ENCODE measurements around the gene NDUFAF7.

DNA sequence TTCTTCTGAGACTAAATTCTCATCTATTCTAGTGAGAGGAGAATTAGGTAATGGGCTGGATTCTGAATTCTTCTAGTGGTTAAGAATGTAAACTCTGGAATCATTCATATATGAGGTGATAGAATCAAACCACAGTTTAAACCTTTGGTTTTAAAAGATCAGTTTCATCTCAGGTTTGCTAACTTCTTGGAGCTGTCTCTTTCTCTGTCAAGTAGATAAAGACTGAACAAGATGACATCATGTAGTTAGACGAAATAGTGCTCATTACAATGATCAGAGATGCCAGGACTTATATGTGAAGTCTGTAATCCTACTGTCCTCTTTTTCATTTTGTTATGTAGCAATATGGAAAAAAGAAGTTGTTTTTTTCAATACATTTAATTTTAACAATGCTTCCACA is 30.2 kb upstream of the NDUFAF7 start:
- TF ChIP-seq, protein P1, sequence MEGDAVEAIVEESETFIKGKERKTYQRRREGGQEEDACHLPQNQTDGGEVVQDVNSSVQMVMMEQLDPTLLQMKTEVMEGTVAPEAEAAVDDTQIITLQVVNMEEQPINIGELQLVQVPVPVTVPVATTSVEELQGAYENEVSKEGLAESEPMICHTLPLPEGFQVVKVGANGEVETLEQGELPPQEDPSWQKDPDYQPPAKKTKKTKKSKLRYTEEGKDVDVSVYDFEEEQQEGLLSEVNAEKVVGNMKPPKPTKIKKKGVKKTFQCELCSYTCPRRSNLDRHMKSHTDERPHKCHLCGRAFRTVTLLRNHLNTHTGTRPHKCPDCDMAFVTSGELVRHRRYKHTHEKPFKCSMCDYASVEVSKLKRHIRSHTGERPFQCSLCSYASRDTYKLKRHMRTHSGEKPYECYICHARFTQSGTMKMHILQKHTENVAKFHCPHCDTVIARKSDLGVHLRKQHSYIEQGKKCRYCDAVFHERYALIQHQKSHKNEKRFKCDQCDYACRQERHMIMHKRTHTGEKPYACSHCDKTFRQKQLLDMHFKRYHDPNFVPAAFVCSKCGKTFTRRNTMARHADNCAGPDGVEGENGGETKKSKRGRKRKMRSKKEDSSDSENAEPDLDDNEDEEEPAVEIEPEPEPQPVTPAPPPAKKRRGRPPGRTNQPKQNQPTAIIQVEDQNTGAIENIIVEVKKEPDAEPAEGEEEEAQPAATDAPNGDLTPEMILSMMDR (IDR thresholded peaks at IDR 0.05) = no peak
- no peak for TF ChIP-seq POLR2A (IDR thresholded peaks at IDR 0.05)
